Parathyroid adenoma (tissue), 2 donors: ENCODE results near the gene ADGRA1.
A peak's percentile ranks its signal among the peaks of the same experiment; 100 is the strongest.

Source experiments
- H2AFZ ChIP-seq: fragments of 300-600 bp; sonication (generic); one replicate; pipeline ENCODE4 v1.7.0; 2017; ENCODE audit warnings: antibody characterized with exemption, mild to moderate bottlenecking
- H3K27ac ChIP-seq: fragments of 300-600 bp; sonication (generic); one replicate; pipeline ENCODE4 v1.7.0; 2017
- H3K27me3 ChIP-seq: fragments of 300-600 bp; sonication (generic); one replicate; pipeline ENCODE4 v1.7.0; 2017; ENCODE audit warnings: low read length; ENCODE audit not compliant: control insufficient read depth, insufficient read depth
- H3K36me3 ChIP-seq: fragments of 300-600 bp; sonication (generic); one replicate; pipeline ENCODE4 v1.7.0; 2017; ENCODE audit warnings: low read length; ENCODE audit not compliant: control insufficient read depth, insufficient read depth
- H3K4me1 ChIP-seq: fragments of 300-600 bp; sonication (generic); one replicate; pipeline ENCODE4 v1.7.0; 2017; ENCODE audit warnings: control low read depth
- H3K4me2 ChIP-seq: fragments of 300-600 bp; sonication (generic); one replicate; pipeline ENCODE4 v1.7.0; 2017; ENCODE audit warnings: low read length
- H3K4me3 ChIP-seq: fragments of 300-600 bp; sonication (generic); one replicate; pipeline ENCODE4 v1.7.0; 2017; ENCODE audit warnings: low read depth, low read length
- H3K79me2 ChIP-seq: fragments of 300-600 bp; sonication (generic); one replicate; pipeline ENCODE4 v1.7.0; 2017; ENCODE audit warnings: control low read depth
- H3K9ac ChIP-seq: fragments of 300-600 bp; sonication (generic); one replicate; pipeline ENCODE4 v1.7.0; 2017; ENCODE audit warnings: mild to moderate bottlenecking
- H3K9me3 ChIP-seq: fragments of 300-600 bp; sonication (generic); one replicate; pipeline ENCODE4 v1.7.0; 2017; ENCODE audit warnings: low read length; ENCODE audit not compliant: control insufficient read depth
- CTCF ChIP-seq: fragments of 300-600 bp; sonication (generic); IDR thresholded peaks from one replicate; pipeline ENCODE4 v1.7.0; 2017; ENCODE audit warnings: antibody characterized with exemption, mild to moderate bottlenecking
- donor health status: primary hyperparathyroidism.

ADGRA1 gene

GRCh38 chr10:133159950-133160825, 72.5 kb downstream of the ADGRA1 start, which contains the start of gene KNDC1:
Gene KNDC1 (plus strand): TSS chr10:133160219. CDS start chr10:133160468, 249 bp downstream.
- Histone ChIP-seq H2AFZ (peak within 1 kb of the TSS; percentile 96), H3K9ac (no peak within 1 kb of the TSS), H3K79me2 (peaks cover 22% of the 10 kb centered on the region), H3K9me3 (no peaks in the 10 kb centered on the region), H3K4me3 (peak within 1 kb of the TSS; percentile 68), H3K4me2 (peak within 1 kb of the TSS; percentile 91), H3K4me1 (peaks cover 6% of the 10 kb centered on the region), H3K36me3 (no peaks in the 10 kb centered on the region), H3K27ac (peak within 1 kb of the TSS; percentile 81), H3K27me3 (no peaks in the 10 kb centered on the region)
- no peak for TF ChIP-seq CTCF

- peak overlapping the region; percentile 91 for H3K4me2 ChIP-seq
- no peak overlapping the region for H3K9ac ChIP-seq
- TF ChIP-seq CTCF = no peak
- peak overlapping the region; percentile 68 for H3K4me3 ChIP-seq
- H3K36me3 ChIP-seq = no peaks in the 10 kb centered on the region
- H3K9me3 ChIP-seq = no peaks in the 10 kb centered on the region
- no peak overlapping the region for H3K27ac ChIP-seq
- peaks cover 6% of the 10 kb centered on the region for H3K4me1 ChIP-seq
- peaks cover 22% of the 10 kb centered on the region for H3K79me2 ChIP-seq
- no peaks in the 10 kb centered on the region for H3K27me3 ChIP-seq
- H2AFZ ChIP-seq = peak overlapping the region; percentile 76
These were observed 73.2 kb downstream of the ADGRA1 start for GRCh38 chr10:133160826-133161471.

GRCh38 chr10:133161486-133162109, 73.9 kb downstream of the ADGRA1 start:
- no peaks in the 10 kb centered on the region for H3K36me3 ChIP-seq
- no peak overlapping the region for H3K9ac ChIP-seq
- no peak overlapping the region for H3K4me3 ChIP-seq

GRCh38 chr10:133162178-133162909, 74.6 kb downstream of the ADGRA1 start:
- Histone ChIP-seq H3K9me3 (no peaks in the 10 kb centered on the region), H3K27ac (no peak overlapping the region), H3K4me2 (no peak overlapping the region), H3K79me2 (peaks cover 22% of the 10 kb centered on the region), H3K27me3 (no peaks in the 10 kb centered on the region), H3K9ac (no peak overlapping the region), H2AFZ (no peak overlapping the region), H3K4me1 (peaks cover 6% of the 10 kb centered on the region), H3K4me3 (no peak overlapping the region), H3K36me3 (no peaks in the 10 kb centered on the region)
- no peak for TF ChIP-seq CTCF

More at GRCh38 chr10:133161486-133162109, 73.9 kb downstream of the ADGRA1 start:
- no peaks in the 10 kb centered on the region for H3K27me3 ChIP-seq
- H3K79me2 ChIP-seq = peaks cover 22% of the 10 kb centered on the region
- TF ChIP-seq CTCF = no peak
- H3K27ac ChIP-seq = no peak overlapping the region
- peak overlapping the region; percentile 76 for H2AFZ ChIP-seq
- H3K9me3 ChIP-seq = no peaks in the 10 kb centered on the region
- H3K4me2 ChIP-seq = no peak overlapping the region
- peaks cover 6% of the 10 kb centered on the region for H3K4me1 ChIP-seq
